ENCODE results near the gene MOB3C. TPM values are rescaled to one million over a fixed set of nuclear protein-coding genes. Genes with fewer than 3 reads are reported as not detected.
A peak's percentile ranks its signal among the peaks of the same experiment; 100 is the strongest.

The MOB3C gene
- total RNA-seq (2012; rRNA removed) (6.4 and 7.3 TPM in 2 replicates), polyA plus RNA-seq (2012; rRNA removed) (8.3 and 9.0 TPM in 2 replicates), Bru-seq, nascent RNA (percentile 72 among the genes with signal in this experiment), BruChase-seq, experiment 1, labeled RNA remaining after a 6-hour chase (percentile 61 among the genes with signal in this experiment), BruChase-seq, experiment 2, labeled RNA remaining after a 2-hour chase (percentile 69 among the genes with signal in this experiment)
- 7.2 and 9.7 TPM in 2 replicates for polyA plus RNA-seq (2012; cell fraction: cytosol; rRNA removed)
- polyA plus RNA-seq (2012; cell fraction: nucleus; rRNA removed; ENCODE audit: low replicate concordance), result 22.3 and 26.0 TPM in 2 replicates
- long read RNA-seq, partial matches to known transcripts, result 0 of 4 reads
- long read RNA-seq, other reads (novel, unspliced or antisense), result 1 of 4 reads

GRCh38 chr1:46616277-46617107, at the start of gene MOB3C:
Gene MOB3C, minus strand, starts transcription at chr1:46616811. Its CDS starts 3,490 bp downstream, at chr1:46613321.
- peak; percentile 90 for ATAC-seq (ENCODE audit: low read depth)
- ChIA-PET POLR2A (ENCODE audit: unreplicated experiment) (no interaction called here), CTCF (interaction anchor here (0.6 to 1.3 kb wide), 3 partner anchors 12 to 169 kb away, joined by 3 to 4 read pairs (median 3); partner anchors contain the start of gene MKNK1)
- H3K9me3 ChIP-seq (ENCODE audit: control insufficient read depth, insufficient read depth, low read length), result no peaks in the 10 kb centered on the region
- dilution Hi-C loops (cut with HindIII; ENCODE audit: low sequenced_read_pairs, unreplicated experiment), result no loop called here
- H3K4me1 ChIP-seq (ENCODE audit: control insufficient read depth, insufficient read depth, low read length), result peaks cover 20% of the 10 kb centered on the region
- peak within 1 kb of the TSS; percentile 74 for H2AK5ac ChIP-seq (ENCODE audit: low read depth, low read length)
- H3K14ac ChIP-seq (replicated peaks; ENCODE audit: low read depth, low read length), result peak within 1 kb of the TSS; percentile 98
- H3K4ac ChIP-seq (ENCODE audit: low read depth, low read length), result peak within 1 kb of the TSS; percentile 81
- peak within 1 kb of the TSS; percentile 89 for H3K4me2 ChIP-seq (ENCODE audit: low read depth, low read length)
- H4K5ac ChIP-seq (ENCODE audit: low read depth, low read length), result peak within 1 kb of the TSS; percentile 65
- H3K27me3 ChIP-seq (ENCODE audit: control insufficient read depth, insufficient read depth, low read length), result no peaks in the 10 kb centered on the region
- peak within 1 kb of the TSS; percentile 87 for H3K27ac ChIP-seq (ENCODE audit: insufficient read depth, low read length)
- H3K36me3 ChIP-seq (ENCODE audit: control insufficient read depth, insufficient read depth, low read length), result peaks cover 8% of the 10 kb centered on the region; the same call in 1 of the 2 replicates
- peak within 1 kb of the TSS; percentile 76 for H4K91ac ChIP-seq (ENCODE audit: insufficient read depth, low read depth, low read length)
- peak within 1 kb of the TSS; percentile 89 for H3K4me3 ChIP-seq (ENCODE audit: insufficient read depth, low read depth, low read length)
- H3K18ac ChIP-seq (ENCODE audit: low read depth, low read length), result peak within 1 kb of the TSS; percentile 35
- peaks cover 18 to 44% of the 10 kb centered on the region in 2 experiments for H3K79me1 ChIP-seq (ENCODE audit: low read depth in 1 of 2, low read length in 2 of 2)
- peak within 1 kb of the TSS; percentile 100 for H2AFZ ChIP-seq (replicated peaks; ENCODE audit: low read length, poor library complexity)
- peak within 1 kb of the TSS; percentile 85 to 93 for H4K8ac ChIP-seq (ENCODE audit: low read depth in 2 of 2, low read length in 2 of 2)
- H3K9ac ChIP-seq (ENCODE audit: low read depth, low read length), result peak within 1 kb of the TSS; percentile 84
- peak within 1 kb of the TSS; percentile 84 for H2BK120ac ChIP-seq (ENCODE audit: low read depth, low read length)
- WGBS, 2 experiments (ENCODE audit: extremely low coverage in 2 of 2, insufficient read length in 1 of 2), result 0% methylated on average over 17 of the region's 62 CpGs; no CpG with 5 or more reads in 1 of the 2 experiments
- peak within 1 kb of the TSS; percentile 94 for H2AK9ac ChIP-seq (replicated peaks; ENCODE audit: low read depth, low read length, poor library complexity)
- peak within 1 kb of the TSS; percentile 69; the same call in 2 of the 3 replicates for H2BK15ac ChIP-seq (ENCODE audit: low read depth, low read length)
- DNase-seq, result peak; percentile 77
- H4K20me1 ChIP-seq (ENCODE audit: insufficient read depth, low read length), result 0 out of 2 replicates have a peak, but pooled peaks cover 8% of the 10 kb centered on the region
- in situ Hi-C loops (cut with MboI; ENCODE audit: low sequenced_read_pairs), result no loop called here
- BruUV-seq (replicated peaks), result no TSS peak
- peak within 1 kb of the TSS; percentile 74 for H3K56ac ChIP-seq (ENCODE audit: extremely low read depth, insufficient read depth, low read length)
- intact Hi-C loops (cut with micrococcal nuclease), result loop anchor here (5.0 kb wide), 1 partner anchor 101 kb away; the partner anchor contains the start of gene EFCAB14
- peak within 1 kb of the TSS; percentile 86 for H2BK5ac ChIP-seq (ENCODE audit: low read depth, low read length, poor library complexity, severe bottlenecking)
- peak within 1 kb of the TSS; percentile 85 for H3K23ac ChIP-seq (ENCODE audit: low read depth, low read length)
- peak within 1 kb of the TSS; percentile 3 for H2BK20ac ChIP-seq (ENCODE audit: low read depth, low read length)
- peaks cover 23% of the 10 kb centered on the region for H3K9me1 ChIP-seq (ENCODE audit: insufficient read depth, low read length)
- TF ChIP-seq CHD1 (IDR thresholded peaks at IDR 0.05; ENCODE audit: low read depth, low read length), result 0 out of 2 replicates have a peak, but pooled peaks have one; percentile 11
- no peak for TF ChIP-seq CTCF (conservative IDR thresholded peaks at IDR 0.05; ENCODE audit: low read depth, low read length)
- no peak for TF ChIP-seq FOS (IDR thresholded peaks at IDR 0.05; ENCODE audit: low read depth, low read length)
- TF ChIP-seq USF2 (IDR thresholded peaks at IDR 0.05; ENCODE audit: low read depth, low read length), result no peak; the same call in 1 of the 2 replicates
- TF ChIP-seq MAFK (IDR thresholded peaks at IDR 0.05; ENCODE audit: low read depth, low read length), result no peak
- no peak for TF ChIP-seq SMC3 (IDR thresholded peaks at IDR 0.05; ENCODE audit: low read depth, low read length)
- TF ChIP-seq ELK1 (IDR thresholded peaks at IDR 0.05; ENCODE audit: borderline replicate concordance, low read depth, low read length), result no peak
- no peak for TF ChIP-seq CEBPB (IDR thresholded peaks at IDR 0.05; ENCODE audit: low read depth, low read length)
- TF ChIP-seq POLR2A (IDR thresholded peaks at IDR 0.05; ENCODE audit: low read depth, low read length), result peak; percentile 77
- no peak for TF ChIP-seq NFE2L2 (IDR thresholded peaks at IDR 0.05; ENCODE audit: low read depth, low read length)
- TF ChIP-seq RFX5 (IDR thresholded peaks at IDR 0.05; ENCODE audit: low read depth, low read length), result no peak

Data from IMR-90 (cell line).